A673 (cell line): Measurements from ENCODE around the gene CTNNA2. TPM values are rescaled to one million over a fixed set of nuclear protein-coding genes. Genes with fewer than 3 reads are reported as not detected.

Source experiments
- BruUV-seq: library from RNA; stranded (reverse); fragments of 400-500 nt; replicated peaks from 2 replicates; lab custom pipeline; 2021; lab: Mats Ljungman, UMichigan
- CTCF ChIA-PET: fragments of 300-600 bp; sonication (Branson Sonifier 250); formaldehyde crosslinking; loops from one replicate; lab custom pipeline; 2022; ENCODE audit warnings: antibody characterized with exemption; lab: Charles Lee
- POLR2A ChIA-PET: fragments of 300-600 bp; sonication (Branson Sonifier 250); formaldehyde crosslinking; loops from one replicate; lab custom pipeline; 2022; ENCODE audit warnings: antibody characterized with exemption; ENCODE audit not compliant: low non-redundant PET; lab: Charles Lee
- DNase-seq: peaks from one replicate; pipeline ENCODE4 v3.0.0-alpha.2; 2015; ENCODE audit warnings: low spot score
- H3K27ac ChIP-seq: fragments of 200-600 bp; sonication (generic); 2 replicates; pipeline ENCODE4 v1.5.1; 2016; ENCODE audit warnings: mixed run types, low read depth, mild to moderate bottlenecking, mixed read lengths, antibody characterized with exemption, low read length; ENCODE audit not compliant: poor library complexity, severe bottlenecking
- H3K27me3 ChIP-seq: fragments of 200-600 bp; sonication (generic); replicated peaks from 2 replicates; pipeline ENCODE4 v1.6.1; 2017; ENCODE audit warnings: mixed run types, low read depth, mild to moderate bottlenecking, mixed read lengths, antibody characterized with exemption, low read length; ENCODE audit not compliant: insufficient read depth, poor library complexity
- H3K36me3 ChIP-seq: fragments of 200-600 bp; sonication (generic); 2 replicates; pipeline ENCODE4 v1.6.1; 2016; ENCODE audit warnings: mixed run types, mild to moderate bottlenecking, mixed read lengths, antibody characterized with exemption, low read length; ENCODE audit not compliant: insufficient read depth, poor library complexity, severe bottlenecking
- H3K4me1 ChIP-seq: fragments of 200-600 bp; sonication (generic); 2 replicates; pipeline ENCODE4 v1.6.1; 2017; ENCODE audit warnings: mixed run types, mild to moderate bottlenecking, mixed read lengths, antibody characterized with exemption, low read length; ENCODE audit not compliant: insufficient read depth, poor library complexity, severe bottlenecking
- H3K4me3 ChIP-seq: fragments of 200-600 bp; sonication (generic); 2 replicates; pipeline ENCODE4 v1.5.1; 2016; ENCODE audit warnings: low read depth, mixed run types, mild to moderate bottlenecking, mixed read lengths, low read length; ENCODE audit not compliant: poor library complexity, severe bottlenecking
- H3K9me3 ChIP-seq: fragments of 200-600 bp; sonication (generic); 2 replicates; pipeline ENCODE4 v1.6.1; 2016; ENCODE audit warnings: mixed run types, low read depth, mild to moderate bottlenecking, mixed read lengths, antibody characterized with exemption, low read length; ENCODE audit not compliant: poor library complexity, severe bottlenecking
- CTCF ChIP-seq: fragments of 300-800, 200-600 bp; sonication (generic); conservative IDR thresholded peaks from 2 replicates; pipeline ENCODE4 v1.5.1; 2017; ENCODE audit warnings: low read depth, mild to moderate bottlenecking, antibody characterized with exemption, low read length, moderate library complexity, mixed read lengths
- EZH2 ChIP-seq: fragments of 200-600 bp; sonication (generic); IDR thresholded peaks from 2 replicates; pipeline ENCODE4 v1.6.1; 2017; ENCODE audit warnings: borderline replicate concordance, low read depth, mild to moderate bottlenecking, mixed read lengths, antibody characterized with exemption, low read length; ENCODE audit not compliant: poor library complexity, severe bottlenecking
- intact Hi-C: fragments of 100-400 bp; cut with micrococcal nuclease; formaldehyde crosslinking; loops from one replicate; pipeline ENCODE4 v1.10.0; 2022; ENCODE audit not compliant: unreplicated experiment
- total RNA-seq: library from RNA; stranded (reverse); gene quantifications from 2 replicates; pipeline ENCODE4 v1.2.3, GENCODE V29; 2021

CTNNA2 gene
- total RNA-seq, 1 experiment from 2014 or later, result not detected

- POLR2A ChIA-PET, result no interaction called here
- TF ChIP-seq EZH2 (no peak), CTCF (no peak)
- DNase-seq, result no peak
- H3K9me3 ChIP-seq, result no peaks in the 10 kb centered on the region
- no peaks in the 10 kb centered on the region for H3K27me3 ChIP-seq
- H3K4me3 ChIP-seq, result no peak overlapping the region
- CTCF ChIA-PET, result no interaction called here
- no TSS peak for BruUV-seq
- H3K27ac ChIP-seq, result no peak overlapping the region
- H3K36me3 ChIP-seq, result no peaks in the 10 kb centered on the region
- intact Hi-C loops, result no loop called here
- H3K4me1 ChIP-seq, result no peaks in the 10 kb centered on the region
Observed at GRCh38 chr2:80525152-80525551, 1012.3 kb downstream of the CTNNA2 start.

- intact Hi-C loops, result no loop called here
- Histone ChIP-seq H3K36me3 (no peaks in the 10 kb centered on the region), H3K27ac (no peak overlapping the region), H3K4me3 (no peak overlapping the region), H3K9me3 (no peaks in the 10 kb centered on the region), H3K4me1 (no peaks in the 10 kb centered on the region), H3K27me3 (no peaks in the 10 kb centered on the region)
- DNase-seq, result no peak
- TF ChIP-seq CTCF (no peak), EZH2 (no peak)
- POLR2A ChIA-PET, result no interaction called here
- no TSS peak for BruUV-seq
- CTCF ChIA-PET, result no interaction called here
Observed at GRCh38 chr2:80527119-80527518, 1014.3 kb downstream of the CTNNA2 start.

DNA sequence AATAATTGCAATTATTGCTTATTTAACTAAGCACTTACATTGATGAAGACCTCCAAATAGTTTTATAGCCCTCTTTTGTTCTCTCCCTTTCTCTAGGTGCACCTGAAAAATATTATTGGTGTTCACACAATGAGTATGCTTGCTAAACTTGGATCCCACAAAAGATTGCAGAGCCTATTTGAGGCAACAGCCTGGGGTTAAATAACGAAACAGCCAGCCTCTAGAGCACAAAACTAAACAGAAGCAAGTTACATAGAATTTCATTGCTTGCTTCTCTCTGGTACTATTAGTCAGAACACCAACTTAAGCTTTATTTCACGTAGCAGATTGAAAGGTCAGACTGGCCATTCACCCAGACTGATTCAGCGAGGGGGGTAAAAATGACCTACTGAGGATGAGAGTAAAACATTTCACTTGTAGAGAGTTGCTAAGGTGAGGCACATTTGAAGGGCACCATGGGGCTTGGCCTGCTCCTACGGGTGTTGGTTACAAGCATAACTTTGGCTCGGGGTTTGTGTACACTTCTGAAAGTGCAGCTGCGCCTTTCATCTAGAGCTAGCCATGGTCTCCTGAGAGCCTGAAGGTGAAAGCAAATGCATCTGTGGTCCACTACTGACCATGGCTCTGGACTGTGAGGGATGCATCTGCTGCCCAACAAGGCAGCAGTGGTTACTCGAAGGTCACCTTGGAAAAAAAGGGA, 1016.8 kb downstream of the CTNNA2 start:
- TF ChIP-seq CTCF, result no peak
- no peak for TF ChIP-seq EZH2
- ChIA-PET CTCF (no interaction called here), POLR2A (no interaction called here)
- no peak overlapping the region for H3K4me3 ChIP-seq
- intact Hi-C loops, result no loop called here
- no peaks in the 10 kb centered on the region for H3K27me3 ChIP-seq
- no peak for DNase-seq
- no peak overlapping the region for H3K27ac ChIP-seq
- no peaks in the 10 kb centered on the region for H3K4me1 ChIP-seq
- BruUV-seq, result no TSS peak
- H3K9me3 ChIP-seq, result no peaks in the 10 kb centered on the region
- no peaks in the 10 kb centered on the region for H3K36me3 ChIP-seq
